Lower leg skin (tissue), 3 donors: ENCODE measurements around the gene CAMTA1.

Experiments
- CTCF ChIP-seq, 3 donors: fragments of 450-650 bp; IDR thresholded peaks; one replicate each; pipeline ENCODE4 v1.5.1; 2016; ENCODE audit warnings: antibody characterized with exemption in 3 of 3, mild to moderate bottlenecking in 3 of 3, moderate library complexity in 2 of 3
- POLR2A ChIP-seq, 2 donors: fragments of 450-650 bp; IDR thresholded peaks; one replicate each; pipeline ENCODE4 v1.6.1; 2016 to 2017; ENCODE audit warnings: antibody characterized with exemption in 2 of 2, mild to moderate bottlenecking in 1 of 2, moderate library complexity in 1 of 2

- TF ChIP-seq CTCF (IDR thresholded peaks at IDR 0.05) (no peak), POLR2A (IDR thresholded peaks at IDR 0.05) (no peak)
Observed at GRCh38 chr1:7538849-7539768, 753.9 kb downstream of the CAMTA1 start.
